Sigmoid colon (tissue), 4 donors: Measurements from ENCODE around the gene PDE7B.

Experiments used
- CTCF ChIP-seq, 4 experiments: fragments of 450-650 bp in 3 of 4; fragments of 200-600 bp in 1 of 4; IDR thresholded peaks; one replicate each; pipeline ENCODE4 v1.5.1; 2016 to 2019; ENCODE audit warnings: antibody characterized with exemption in 4 of 4, mild to moderate bottlenecking in 3 of 4, moderate library complexity in 2 of 4
- EP300 ChIP-seq, 4 donors: sonication (generic); formaldehyde crosslinking; IDR thresholded peaks; one replicate each; pipeline ENCODE4 v1.6.1; 2017; ENCODE audit warnings: antibody characterized with exemption in 4 of 4
- POLR2A ChIP-seq, 2 donors: fragments of 450-650 bp; IDR thresholded peaks; one replicate each; pipeline ENCODE4 v1.6.1; 2016; ENCODE audit warnings: antibody characterized with exemption in 2 of 2, mild to moderate bottlenecking in 2 of 2, moderate library complexity in 2 of 2
- POLR2AphosphoS5 ChIP-seq, 4 donors: sonication (generic); formaldehyde crosslinking; IDR thresholded peaks; one replicate each; pipeline ENCODE4 v1.6.1; 2017; ENCODE audit warnings: antibody characterized with exemption in 4 of 4

- TF ChIP-seq CTCF (IDR thresholded peaks at IDR 0.05), result no peak
- TF ChIP-seq POLR2A (IDR thresholded peaks at IDR 0.05), result no peak
- no peak for TF ChIP-seq POLR2AphosphoS5 (IDR thresholded peaks at IDR 0.05)
- no peak for TF ChIP-seq EP300 (IDR thresholded peaks at IDR 0.05)
Measured at GRCh38 chr6:135902756-135903331, 51.3 kb downstream of the PDE7B start.
